ENCODE data around the gene LPAR1. TPM values are rescaled to one million over a fixed set of nuclear protein-coding genes. Genes with fewer than 3 reads are reported as not detected.

LPAR1 gene
- total RNA-seq, 1 donor from 2014 or later = 11.5 TPM

DNA sequence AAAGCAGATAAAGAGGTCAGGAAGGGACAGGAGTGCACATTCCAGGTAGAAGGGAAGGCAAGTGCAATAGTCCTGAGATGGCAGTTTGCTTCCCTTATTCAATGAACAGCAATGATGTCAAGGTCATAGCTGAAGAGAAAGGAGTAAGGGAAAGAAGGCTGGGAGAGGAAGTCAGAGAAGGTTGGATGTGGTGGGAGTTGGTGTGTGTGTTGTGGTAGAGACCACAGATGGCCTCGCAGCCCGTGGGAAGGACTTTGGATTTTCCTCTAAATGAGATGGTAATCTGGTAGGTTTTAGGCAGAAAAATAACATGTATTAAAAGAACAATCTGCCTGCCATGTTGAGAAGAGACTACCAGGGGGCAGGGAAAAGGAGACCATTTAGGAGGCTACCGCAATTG, 25.1 kb upstream of the LPAR1 start:
- H3K27ac ChIP-seq (ENCODE audit: low read depth, low read length) = no peak overlapping the region

DNA sequence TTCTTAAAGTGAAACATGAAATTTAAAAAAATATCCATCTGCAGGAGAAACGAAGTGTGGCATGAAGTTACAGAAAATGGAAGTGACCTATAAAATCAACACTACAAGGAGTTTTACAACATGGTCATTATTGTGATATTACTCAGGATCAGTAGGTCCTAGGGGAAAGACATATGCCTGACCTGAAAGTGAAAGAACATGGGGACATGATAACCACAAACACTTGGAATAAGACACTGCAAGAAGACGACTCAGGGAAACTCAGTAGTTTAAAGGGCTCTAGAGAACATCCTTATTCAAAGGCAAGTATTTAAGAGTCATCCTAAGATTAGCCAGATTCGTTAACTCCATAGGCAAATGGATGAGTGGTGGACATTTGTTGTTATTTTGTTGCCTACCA, 19.9 kb upstream of the LPAR1 start:
- TF ChIP-seq, protein P1, sequence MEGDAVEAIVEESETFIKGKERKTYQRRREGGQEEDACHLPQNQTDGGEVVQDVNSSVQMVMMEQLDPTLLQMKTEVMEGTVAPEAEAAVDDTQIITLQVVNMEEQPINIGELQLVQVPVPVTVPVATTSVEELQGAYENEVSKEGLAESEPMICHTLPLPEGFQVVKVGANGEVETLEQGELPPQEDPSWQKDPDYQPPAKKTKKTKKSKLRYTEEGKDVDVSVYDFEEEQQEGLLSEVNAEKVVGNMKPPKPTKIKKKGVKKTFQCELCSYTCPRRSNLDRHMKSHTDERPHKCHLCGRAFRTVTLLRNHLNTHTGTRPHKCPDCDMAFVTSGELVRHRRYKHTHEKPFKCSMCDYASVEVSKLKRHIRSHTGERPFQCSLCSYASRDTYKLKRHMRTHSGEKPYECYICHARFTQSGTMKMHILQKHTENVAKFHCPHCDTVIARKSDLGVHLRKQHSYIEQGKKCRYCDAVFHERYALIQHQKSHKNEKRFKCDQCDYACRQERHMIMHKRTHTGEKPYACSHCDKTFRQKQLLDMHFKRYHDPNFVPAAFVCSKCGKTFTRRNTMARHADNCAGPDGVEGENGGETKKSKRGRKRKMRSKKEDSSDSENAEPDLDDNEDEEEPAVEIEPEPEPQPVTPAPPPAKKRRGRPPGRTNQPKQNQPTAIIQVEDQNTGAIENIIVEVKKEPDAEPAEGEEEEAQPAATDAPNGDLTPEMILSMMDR (IDR thresholded peaks at IDR 0.05; ENCODE audit: insufficient read depth, low read depth, low read length) = no peak
- TF ChIP-seq EZH2 (IDR thresholded peaks at IDR 0.05; ENCODE audit: insufficient read depth, low read length) = no peak
- Histone ChIP-seq H3K4me2 (ENCODE audit: low read length) (no peak overlapping the region), H3K79me2 (ENCODE audit: insufficient read depth, low read length) (no peaks in the 10 kb centered on the region), H3K27ac (ENCODE audit: low read depth, low read length) (no peak overlapping the region), H3K4me3 (ENCODE audit: insufficient read depth, low read depth, low read length) (no peak overlapping the region), H3K27me3 (ENCODE audit: insufficient read depth, low read length) (no peaks in the 10 kb centered on the region), H2AFZ (ENCODE audit: low read depth, low read length) (no peak overlapping the region), H3K36me3 (ENCODE audit: insufficient read depth, low read length) (no peaks in the 10 kb centered on the region), H3K9me3 (ENCODE audit: insufficient read depth, low read depth, low read length) (no peaks in the 10 kb centered on the region), H3K4me1 (ENCODE audit: insufficient read depth, low read length) (no peaks in the 10 kb centered on the region), H4K20me1 (ENCODE audit: insufficient read depth, low read length) (no peaks in the 10 kb centered on the region), H3K9ac (ENCODE audit: low read length) (no peak overlapping the region)
- no peaks in the 10 kb centered on the region for H3K4me1 Mint-ChIP-seq (ENCODE audit: low read depth, unreplicated experiment)
- no peaks in the 10 kb centered on the region for H3K9me3 Mint-ChIP-seq (ENCODE audit: unreplicated experiment)
- no peak overlapping the region for H3K4me3 Mint-ChIP-seq (ENCODE audit: unreplicated experiment)
- no peak for DNase-seq (ENCODE audit: low read depth)
- no peaks in the 10 kb centered on the region for H3K36me3 Mint-ChIP-seq (ENCODE audit: low read depth, unreplicated experiment)
- no peak for FAIRE-seq
- H3K27me3 Mint-ChIP-seq (ENCODE audit: low read depth, unreplicated experiment) = no peaks in the 10 kb centered on the region
- no peak overlapping the region for H3K27ac Mint-ChIP-seq (ENCODE audit: unreplicated experiment)

More for the DNA sequence above, 25.1 kb upstream of the LPAR1 start:
- Mint-ChIP-seq H3K9me3 (ENCODE audit: unreplicated experiment) (no peaks in the 10 kb centered on the region), H3K27me3 (ENCODE audit: low read depth, unreplicated experiment) (peaks cover 2% of the 10 kb centered on the region), H3K4me1 (ENCODE audit: low read depth, unreplicated experiment) (no peaks in the 10 kb centered on the region), H3K4me3 (ENCODE audit: unreplicated experiment) (no peak overlapping the region), H3K36me3 (ENCODE audit: low read depth, unreplicated experiment) (no peaks in the 10 kb centered on the region), H3K27ac (ENCODE audit: unreplicated experiment) (no peak overlapping the region)
- Histone ChIP-seq H2AFZ (ENCODE audit: low read depth, low read length) (no peak overlapping the region), H4K20me1 (ENCODE audit: insufficient read depth, low read length) (no peaks in the 10 kb centered on the region), H3K4me2 (ENCODE audit: low read length) (no peak overlapping the region), H3K4me1 (ENCODE audit: insufficient read depth, low read length) (no peaks in the 10 kb centered on the region), H3K9ac (ENCODE audit: low read length) (no peak overlapping the region), H3K27me3 (ENCODE audit: insufficient read depth, low read length) (no peaks in the 10 kb centered on the region), H3K4me3 (ENCODE audit: insufficient read depth, low read depth, low read length) (no peak overlapping the region), H3K79me2 (ENCODE audit: insufficient read depth, low read length) (no peaks in the 10 kb centered on the region), H3K36me3 (ENCODE audit: insufficient read depth, low read length) (no peaks in the 10 kb centered on the region), H3K9me3 (ENCODE audit: insufficient read depth, low read depth, low read length) (no peaks in the 10 kb centered on the region)
- FAIRE-seq (no peak), DNase-seq (ENCODE audit: low read depth) (no peak)
- TF ChIP-seq, protein P1 (IDR thresholded peaks at IDR 0.05; ENCODE audit: insufficient read depth, low read depth, low read length) = no peak
- TF ChIP-seq EZH2 (IDR thresholded peaks at IDR 0.05; ENCODE audit: insufficient read depth, low read length) = no peak

DNA sequence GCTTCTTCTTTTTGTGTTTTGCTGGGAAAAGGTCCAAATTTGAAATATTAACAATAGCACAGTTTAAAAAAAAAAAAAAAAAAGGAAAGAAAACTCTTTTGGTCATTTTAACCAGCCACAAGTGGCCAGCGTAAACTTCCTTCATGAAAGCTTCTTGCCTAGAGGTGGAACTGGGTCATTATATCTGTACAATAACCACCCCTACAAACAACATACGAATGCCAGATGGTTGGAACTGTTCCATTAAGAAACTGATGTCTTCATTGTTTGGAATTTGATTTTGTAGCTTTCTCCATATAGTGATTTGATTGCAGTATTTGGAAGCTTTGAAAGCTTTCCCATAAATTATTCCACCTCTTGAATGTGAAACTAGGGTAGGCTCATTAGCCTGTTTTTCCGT, 18.3 kb upstream of the LPAR1 start:
- no peaks in the 10 kb centered on the region for H3K9me3 Mint-ChIP-seq (ENCODE audit: unreplicated experiment)
- no peak overlapping the region for H3K27ac Mint-ChIP-seq (ENCODE audit: unreplicated experiment)
- Histone ChIP-seq H3K9me3 (ENCODE audit: insufficient read depth, low read depth, low read length) (no peaks in the 10 kb centered on the region), H3K4me1 (ENCODE audit: insufficient read depth, low read length) (peaks cover 5% of the 10 kb centered on the region), H3K36me3 (ENCODE audit: insufficient read depth, low read length) (no peaks in the 10 kb centered on the region), H3K4me2 (ENCODE audit: low read length) (no peak overlapping the region), H3K27ac (ENCODE audit: low read depth, low read length) (no peak overlapping the region), H3K4me3 (ENCODE audit: insufficient read depth, low read depth, low read length) (no peak overlapping the region), H4K20me1 (ENCODE audit: insufficient read depth, low read length) (no peaks in the 10 kb centered on the region), H3K27me3 (ENCODE audit: insufficient read depth, low read length) (no peaks in the 10 kb centered on the region), H3K79me2 (ENCODE audit: insufficient read depth, low read length) (no peaks in the 10 kb centered on the region), H2AFZ (ENCODE audit: low read depth, low read length) (no peak overlapping the region), H3K9ac (ENCODE audit: low read length) (no peak overlapping the region)
- FAIRE-seq (no peak), DNase-seq (ENCODE audit: low read depth) (peak; percentile 36)
- H3K4me1 Mint-ChIP-seq (ENCODE audit: low read depth, unreplicated experiment) = peaks cover 6% of the 10 kb centered on the region
- no peaks in the 10 kb centered on the region for H3K36me3 Mint-ChIP-seq (ENCODE audit: low read depth, unreplicated experiment)
- no peak overlapping the region for H3K4me3 Mint-ChIP-seq (ENCODE audit: unreplicated experiment)
- H3K27me3 Mint-ChIP-seq (ENCODE audit: low read depth, unreplicated experiment) = no peaks in the 10 kb centered on the region
- TF ChIP-seq EZH2 (IDR thresholded peaks at IDR 0.05; ENCODE audit: insufficient read depth, low read length) = no peak
- TF ChIP-seq, protein P1 (IDR thresholded peaks at IDR 0.05; ENCODE audit: insufficient read depth, low read depth, low read length) = no peak

Data from astrocyte (in vitro differentiated cells and primary cell).